HG03280 (cell line): ENCODE data around the gene TMEM178A.

ENCODE experiments used
- ATAC-seq: cut with Tn5 transposase; IDR thresholded peaks from one replicate; pipeline ENCODE4 v1.9.1; 2021; ENCODE audit warnings: mild to moderate bottlenecking, moderate library complexity; ENCODE audit not compliant: unreplicated experiment

TMEM178A gene

DNA sequence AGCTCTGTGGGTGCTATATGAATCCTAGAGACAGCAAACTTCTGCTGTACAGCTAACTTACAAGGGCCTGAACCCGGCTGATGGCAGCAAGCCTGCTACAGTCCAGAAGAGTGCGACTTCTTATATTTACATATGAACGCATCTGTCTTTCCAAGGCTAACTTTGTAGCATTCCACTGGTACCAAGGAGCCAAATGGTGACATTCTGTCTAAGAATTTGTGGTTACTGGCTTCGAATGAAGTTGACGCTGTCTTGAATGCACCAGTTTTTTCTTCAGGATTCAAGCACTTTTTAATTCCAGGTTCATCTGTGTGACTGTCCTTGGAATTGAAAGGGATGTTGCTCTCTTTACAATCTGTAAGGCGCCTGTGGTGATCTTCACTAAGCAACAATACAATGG, 70.9 kb downstream of the TMEM178A start:
- ATAC-seq, result no peak

DNA sequence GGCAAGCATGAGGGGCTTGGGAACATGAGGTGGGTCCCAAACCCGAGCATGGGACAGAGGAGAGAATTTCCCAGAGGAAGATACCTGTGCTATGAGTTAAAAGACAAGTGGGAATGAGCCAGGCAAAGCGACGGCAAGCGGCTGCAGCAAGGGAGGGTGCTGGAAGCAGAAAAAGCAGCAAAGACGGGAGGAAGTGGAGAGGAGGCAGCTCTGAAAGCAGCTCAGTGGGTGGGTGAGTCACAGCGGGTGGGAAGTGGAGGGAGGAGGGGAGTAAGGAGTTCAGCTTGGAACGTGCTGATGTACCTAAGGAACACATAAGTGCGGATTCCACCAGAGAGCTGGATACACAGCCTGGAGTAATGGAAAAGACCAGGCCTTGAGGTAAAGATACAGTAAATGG, 71.9 kb downstream of the TMEM178A start:
- no peak for ATAC-seq

DNA sequence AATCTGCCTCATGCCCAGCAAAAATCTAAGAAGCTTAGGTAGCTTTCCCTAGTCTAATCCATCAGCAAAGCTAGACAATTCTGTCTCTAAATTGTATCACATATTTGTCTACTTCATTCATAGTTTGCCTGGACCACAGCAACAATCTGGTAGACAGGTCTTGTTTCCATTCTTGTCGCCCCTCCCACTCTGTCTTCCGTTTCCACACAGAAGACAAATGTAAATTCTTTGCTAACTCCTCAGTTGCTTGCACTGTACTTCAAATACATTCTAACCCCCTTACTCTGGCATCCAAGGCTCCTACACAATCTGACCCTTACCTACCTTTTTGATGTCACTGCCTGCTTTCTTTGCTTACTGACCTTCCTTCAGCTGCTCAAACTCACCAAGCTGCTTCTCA, 73.2 kb downstream of the TMEM178A start:
- ATAC-seq, result no peak

DNA sequence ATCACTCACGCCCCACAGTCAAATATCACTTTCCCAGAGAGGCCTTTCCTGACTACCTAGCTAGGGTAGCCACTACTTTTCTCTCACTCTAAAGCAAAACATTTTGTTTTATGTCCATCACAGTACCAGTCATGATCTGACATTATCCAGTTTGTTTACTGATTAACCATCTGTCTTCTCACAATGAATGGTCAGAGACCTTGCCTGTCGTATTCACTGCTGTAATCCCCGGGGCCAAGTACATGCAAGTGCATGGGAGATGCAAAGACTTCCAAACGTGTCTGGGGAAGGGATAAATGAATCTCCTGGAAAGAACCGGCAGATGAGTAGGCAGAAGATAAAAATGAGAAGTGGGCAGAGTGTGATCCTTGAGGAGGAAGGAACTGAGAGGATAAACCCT, 73.7 kb downstream of the TMEM178A start:
- ATAC-seq, result no peak

DNA sequence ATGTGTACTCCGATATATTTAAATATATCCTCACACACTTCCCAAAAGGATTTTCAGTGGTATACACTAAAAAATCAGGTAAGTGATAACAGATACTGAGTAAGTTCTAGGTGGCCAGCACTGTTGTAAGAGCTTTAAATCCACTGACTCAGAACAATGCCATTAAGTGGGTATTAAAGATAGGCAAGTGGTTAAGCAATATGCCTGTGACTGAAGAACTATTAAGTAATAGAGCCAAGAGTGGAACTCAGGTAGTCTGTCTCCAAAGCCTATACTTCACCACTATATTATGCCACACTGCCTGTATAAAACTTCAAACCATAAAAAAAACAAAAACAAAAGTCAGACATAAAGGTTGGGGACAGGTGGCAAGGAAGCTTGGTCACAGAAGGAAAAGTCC, 76.2 kb downstream of the TMEM178A start:
- no peak for ATAC-seq

GRCh38 chr2:39743269-39743776, 77.6 kb downstream of the TMEM178A start:
- ATAC-seq, result no peak

DNA sequence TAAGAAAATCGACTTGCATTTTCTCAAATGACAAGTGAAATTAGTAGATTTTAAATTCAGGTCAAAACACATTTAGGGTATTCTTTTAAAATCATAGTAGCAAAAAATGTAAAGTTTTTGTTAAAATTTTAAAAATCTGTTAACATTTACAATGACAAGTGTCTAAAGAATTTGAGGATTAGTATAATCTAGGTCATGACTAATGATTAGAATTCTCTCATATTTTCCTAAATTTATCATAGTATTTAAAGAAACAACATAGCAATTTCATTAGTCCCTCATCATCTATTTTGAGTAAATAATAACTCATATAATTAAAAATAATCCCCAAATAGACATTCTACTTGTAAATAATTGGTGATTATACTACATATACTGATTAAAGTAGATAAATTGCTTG, 89.7 kb downstream of the TMEM178A start:
- no peak for ATAC-seq

GRCh38 chr2:39757156-39757555, 91.4 kb downstream of the TMEM178A start:
- no peak for ATAC-seq

GRCh38 chr2:39762448-39762847, 96.7 kb downstream of the TMEM178A start:
- no peak for ATAC-seq
